ENCODE data around the gene MALT1.

DNA sequence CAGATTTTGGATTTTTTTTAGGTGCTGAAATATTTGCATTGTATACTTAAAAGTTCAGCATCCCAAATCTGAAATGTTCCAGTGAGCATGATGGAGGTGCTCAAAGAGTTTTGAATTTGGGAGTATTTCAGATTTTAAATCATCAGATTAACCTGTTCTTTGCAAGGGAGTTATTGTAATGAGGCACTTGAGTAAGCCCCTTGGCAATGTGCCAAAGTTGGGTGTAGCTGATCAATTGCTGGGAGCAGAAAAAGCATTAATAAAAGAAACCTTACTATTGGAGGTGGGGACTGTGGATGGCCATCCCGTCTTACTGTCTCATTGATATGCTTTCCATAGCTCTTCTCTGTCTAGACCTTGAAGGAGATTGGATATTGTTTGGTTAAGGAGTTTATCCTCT, 28.3 kb downstream of the MALT1 start:
- TF ChIP-seq, protein P1, sequence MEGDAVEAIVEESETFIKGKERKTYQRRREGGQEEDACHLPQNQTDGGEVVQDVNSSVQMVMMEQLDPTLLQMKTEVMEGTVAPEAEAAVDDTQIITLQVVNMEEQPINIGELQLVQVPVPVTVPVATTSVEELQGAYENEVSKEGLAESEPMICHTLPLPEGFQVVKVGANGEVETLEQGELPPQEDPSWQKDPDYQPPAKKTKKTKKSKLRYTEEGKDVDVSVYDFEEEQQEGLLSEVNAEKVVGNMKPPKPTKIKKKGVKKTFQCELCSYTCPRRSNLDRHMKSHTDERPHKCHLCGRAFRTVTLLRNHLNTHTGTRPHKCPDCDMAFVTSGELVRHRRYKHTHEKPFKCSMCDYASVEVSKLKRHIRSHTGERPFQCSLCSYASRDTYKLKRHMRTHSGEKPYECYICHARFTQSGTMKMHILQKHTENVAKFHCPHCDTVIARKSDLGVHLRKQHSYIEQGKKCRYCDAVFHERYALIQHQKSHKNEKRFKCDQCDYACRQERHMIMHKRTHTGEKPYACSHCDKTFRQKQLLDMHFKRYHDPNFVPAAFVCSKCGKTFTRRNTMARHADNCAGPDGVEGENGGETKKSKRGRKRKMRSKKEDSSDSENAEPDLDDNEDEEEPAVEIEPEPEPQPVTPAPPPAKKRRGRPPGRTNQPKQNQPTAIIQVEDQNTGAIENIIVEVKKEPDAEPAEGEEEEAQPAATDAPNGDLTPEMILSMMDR (IDR thresholded peaks at IDR 0.05) = no peak
- TF ChIP-seq ZFX (IDR thresholded peaks at IDR 0.05; ENCODE audit: borderline replicate concordance) = no peak
